GM18861 (cell line): Measurements from ENCODE around the gene CRIP1.
A peak's percentile ranks its signal among the peaks of the same experiment; 100 is the strongest.

Experiments
- ATAC-seq: cut with Tn5 transposase; IDR thresholded peaks from one replicate; pipeline ENCODE4 v1.9.1; 2021; ENCODE audit not compliant: unreplicated experiment

The CRIP1 gene

DNA sequence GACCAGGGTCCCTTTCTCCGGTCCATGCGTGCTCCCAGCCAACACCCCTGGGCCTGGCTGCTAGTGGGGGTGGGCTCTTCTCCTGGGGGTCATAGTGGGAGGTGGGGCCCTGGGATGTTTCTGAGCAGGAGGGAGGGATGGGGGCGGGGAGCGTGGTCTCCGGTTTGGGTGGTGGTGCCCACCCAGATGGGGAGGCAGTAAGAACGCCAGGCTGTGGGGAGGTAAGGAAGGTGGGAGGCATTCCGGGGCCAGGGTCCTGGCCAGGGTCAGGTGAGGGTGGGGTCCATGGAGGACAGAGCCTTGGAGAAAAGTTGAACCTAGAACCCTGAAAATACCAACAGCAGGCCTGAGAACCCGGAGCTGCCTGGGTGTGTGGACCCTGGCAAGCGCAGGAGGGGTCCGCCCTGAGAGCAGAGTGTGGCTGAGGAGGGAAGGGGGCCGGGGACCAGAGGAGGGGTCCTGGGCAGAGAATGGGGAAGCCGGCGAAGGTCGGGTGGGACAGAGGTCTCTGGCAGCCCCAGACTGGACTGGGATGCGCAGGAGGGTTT is 6.4 kb upstream of the CRIP1 start:
- no peak for ATAC-seq

- ATAC-seq, result peak; percentile 40
Observed at GRCh38 chr14:105480807-105481801, 5.6 kb upstream of the CRIP1 start.

DNA sequence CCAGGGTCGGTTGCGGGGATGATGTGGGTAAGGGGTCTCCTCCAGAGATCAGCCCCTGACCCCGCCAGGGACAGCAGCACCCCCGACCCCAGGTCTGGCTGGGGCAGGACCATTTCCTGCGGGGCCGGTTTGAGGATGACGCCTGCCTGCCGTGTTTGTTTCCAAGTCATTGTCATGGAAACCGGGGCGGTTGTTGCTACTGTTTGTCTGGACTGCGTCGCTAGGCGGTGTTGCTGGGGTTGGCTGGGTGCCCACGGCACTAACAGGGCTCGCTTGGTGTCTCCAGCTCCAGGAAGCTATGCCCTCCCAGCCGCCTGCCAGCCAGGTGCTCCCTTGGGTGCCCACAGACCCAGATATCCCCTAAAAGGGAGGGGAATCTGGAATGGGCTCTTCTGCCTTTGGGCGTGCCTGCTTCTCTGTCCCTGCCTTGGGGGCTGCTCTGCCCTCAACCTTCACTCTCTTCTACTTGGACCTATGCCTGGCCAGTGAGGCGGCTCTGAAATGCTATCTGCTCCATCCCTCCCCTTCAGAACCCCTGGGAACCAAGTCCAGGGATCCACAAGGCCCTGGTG is 4.7 kb upstream of the CRIP1 start:
- peak; percentile 58 for ATAC-seq

DNA sequence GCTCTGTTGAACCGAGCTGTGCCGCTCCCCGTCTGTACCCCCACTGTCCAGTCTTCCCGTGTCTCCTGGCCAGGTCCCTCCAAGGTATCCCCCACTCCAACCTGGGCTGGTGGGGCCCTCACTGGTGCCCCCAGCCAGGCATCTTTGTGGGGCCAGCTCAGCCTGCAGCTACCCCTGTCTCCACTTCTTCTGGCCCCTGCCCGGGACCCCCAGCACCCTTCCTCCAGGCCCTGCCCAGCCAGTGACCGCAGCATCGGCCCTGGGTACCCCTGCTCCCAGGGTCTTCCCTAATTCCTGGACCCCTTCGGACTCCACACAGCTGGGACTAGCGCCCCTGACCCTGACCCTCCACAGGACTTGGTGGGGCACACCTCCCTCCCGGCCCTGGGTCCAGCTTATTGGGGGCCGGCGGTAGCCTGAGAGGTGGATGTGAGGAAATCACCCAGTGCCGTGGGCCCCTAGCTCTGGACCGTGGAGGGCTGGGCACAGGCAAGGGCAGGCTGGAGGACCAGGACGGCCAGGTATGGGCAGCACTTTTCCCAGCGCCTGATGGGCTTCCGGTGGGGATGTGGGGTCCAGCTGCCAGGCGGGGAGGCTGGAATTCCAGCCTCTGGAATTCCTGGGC is 4.1 kb upstream of the CRIP1 start:
- no peak for ATAC-seq

DNA sequence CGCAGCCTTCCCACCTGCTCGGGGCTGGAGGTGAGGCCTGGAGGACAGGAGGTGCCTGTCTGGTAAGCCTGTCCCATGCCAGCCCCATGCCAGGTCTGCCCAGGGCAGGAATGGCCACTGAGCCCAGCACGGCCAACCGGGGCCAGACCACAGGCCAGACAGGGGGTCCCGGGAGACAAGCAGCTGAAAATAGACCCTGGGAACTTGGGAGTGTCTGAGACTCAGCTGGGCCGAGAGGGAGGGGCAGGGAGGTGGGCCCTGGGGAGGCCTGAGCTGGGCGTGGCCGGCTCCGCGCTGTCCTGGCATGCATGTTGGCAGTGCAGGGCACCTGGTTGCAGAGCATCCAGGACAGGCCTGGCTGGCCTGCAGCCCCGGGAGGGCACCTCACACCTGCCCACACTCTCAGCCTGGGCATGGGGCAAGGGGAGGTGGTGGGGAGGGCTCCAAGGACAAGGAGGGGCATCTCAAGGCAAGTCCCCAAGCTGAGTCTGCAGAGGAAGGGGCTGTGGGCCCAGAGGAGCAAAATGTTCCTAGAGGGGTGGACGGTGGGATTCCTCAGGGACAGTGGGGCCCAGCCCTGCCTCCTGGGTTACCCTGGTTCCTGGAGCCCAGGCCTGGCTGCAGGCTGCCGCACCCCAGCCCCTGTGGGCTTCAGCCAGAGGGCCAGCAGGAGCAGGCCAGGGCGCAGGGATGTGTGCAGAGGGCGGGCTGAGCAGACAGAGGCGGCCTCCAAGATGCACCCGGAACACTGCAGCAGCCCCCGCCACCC is 3.2 kb upstream of the CRIP1 start:
- no peak for ATAC-seq

DNA sequence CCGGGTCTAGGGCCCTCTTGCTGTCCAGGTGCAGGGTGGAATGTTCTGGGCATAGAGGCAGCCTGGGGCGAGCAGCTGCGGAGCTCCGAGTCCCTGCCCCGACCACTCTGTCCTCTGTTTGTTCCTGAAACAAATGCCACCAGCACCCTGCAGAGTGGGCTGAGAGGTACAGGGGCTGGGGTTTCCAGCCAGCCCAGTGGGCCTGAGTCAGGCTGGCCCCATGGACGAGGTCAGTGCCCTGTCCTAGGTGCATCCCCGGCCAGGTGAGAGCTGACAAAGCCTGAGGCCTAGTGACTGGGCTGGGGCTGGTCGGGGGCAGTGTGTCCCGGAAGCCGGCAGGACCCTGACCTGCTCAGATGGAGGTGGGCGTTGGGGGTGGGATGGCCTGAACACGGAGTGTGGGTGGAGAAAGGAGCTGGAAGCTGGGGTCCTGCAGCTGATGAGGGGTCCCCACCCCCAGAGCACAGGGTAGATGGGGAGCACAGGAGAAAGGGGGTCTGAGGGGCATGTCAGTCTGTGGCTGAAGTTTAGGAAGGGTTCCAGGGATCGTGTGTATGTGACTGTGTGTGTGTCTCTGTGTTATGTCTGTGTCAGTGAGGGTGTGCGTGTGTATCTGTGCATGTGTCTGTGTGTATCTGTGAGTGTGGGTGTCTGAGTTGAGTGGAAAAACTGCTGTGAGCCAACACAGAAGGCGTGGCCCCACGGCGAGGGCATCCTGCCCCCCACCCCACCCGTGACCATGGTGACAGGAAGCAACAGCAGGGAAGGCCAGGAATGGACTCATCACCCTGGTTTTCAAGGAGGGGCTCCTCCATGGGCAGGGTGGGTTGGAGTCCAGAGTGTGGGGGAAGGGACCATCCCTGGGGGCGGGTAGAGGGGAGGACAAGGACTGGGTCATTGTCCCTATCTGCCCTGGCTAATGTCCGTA is 2.4 kb upstream of the CRIP1 start:
- no peak for ATAC-seq

GRCh38 chr14:105484997-105485393 is 1.7 kb upstream of the CRIP1 start:
- no peak for ATAC-seq

DNA sequence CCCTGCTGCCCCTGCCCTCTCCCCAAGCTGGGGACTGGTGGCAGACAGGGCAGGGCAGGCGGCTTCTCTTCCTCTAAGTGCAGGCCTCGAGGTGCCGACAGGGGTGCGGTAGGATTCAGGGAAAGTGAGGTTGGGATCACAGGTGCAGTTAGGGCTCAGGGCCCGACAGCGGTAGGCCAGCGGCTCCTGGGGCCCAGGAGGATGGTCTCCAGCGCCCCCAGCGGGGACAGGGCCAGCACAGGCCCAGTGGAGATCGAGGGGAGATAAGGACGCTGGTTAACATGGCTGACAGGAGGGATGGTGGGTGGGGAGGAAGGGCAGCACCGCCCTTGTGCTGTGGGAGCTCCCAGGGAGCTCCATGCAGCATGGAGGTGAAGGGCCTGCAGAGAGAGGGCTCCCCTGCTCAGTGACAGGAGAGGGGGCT is 935 bp upstream of the CRIP1 start:
- ATAC-seq, result no peak

- ATAC-seq, result no peak
Observed at GRCh38 chr14:105486974-105487448, 325 bp downstream of the CRIP1 start.

DNA sequence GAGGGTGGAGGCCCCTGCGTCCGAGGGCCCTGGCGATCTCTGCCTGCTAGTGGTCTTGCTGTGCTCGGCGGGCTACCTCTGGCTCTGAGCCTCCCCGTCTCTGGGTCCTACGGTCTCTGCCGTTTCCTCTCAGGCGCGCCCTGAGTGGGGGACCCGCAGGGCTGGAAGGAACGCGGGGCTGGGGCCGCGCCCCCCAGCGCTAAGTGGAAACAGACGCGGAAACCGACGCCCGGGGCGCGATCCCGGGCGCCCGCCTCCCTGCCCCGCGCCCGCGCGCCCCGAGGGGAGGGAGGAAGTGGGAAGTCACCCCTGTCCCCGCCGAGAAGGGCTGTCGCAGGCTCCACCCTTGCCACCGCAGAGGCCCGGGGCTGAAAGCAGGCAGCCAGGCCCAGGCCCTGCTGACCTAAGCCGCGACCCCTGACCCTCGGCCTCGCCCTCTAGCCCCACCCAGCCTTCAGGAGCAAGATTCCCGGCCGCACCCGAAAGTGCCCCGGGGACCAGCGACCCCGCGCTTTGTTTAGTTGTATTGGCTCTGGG is 831 bp downstream of the CRIP1 start:
- ATAC-seq, result no peak

GRCh38 chr14:105487986-105488777 is 1.5 kb downstream of the CRIP1 start:
- no peak for ATAC-seq

DNA sequence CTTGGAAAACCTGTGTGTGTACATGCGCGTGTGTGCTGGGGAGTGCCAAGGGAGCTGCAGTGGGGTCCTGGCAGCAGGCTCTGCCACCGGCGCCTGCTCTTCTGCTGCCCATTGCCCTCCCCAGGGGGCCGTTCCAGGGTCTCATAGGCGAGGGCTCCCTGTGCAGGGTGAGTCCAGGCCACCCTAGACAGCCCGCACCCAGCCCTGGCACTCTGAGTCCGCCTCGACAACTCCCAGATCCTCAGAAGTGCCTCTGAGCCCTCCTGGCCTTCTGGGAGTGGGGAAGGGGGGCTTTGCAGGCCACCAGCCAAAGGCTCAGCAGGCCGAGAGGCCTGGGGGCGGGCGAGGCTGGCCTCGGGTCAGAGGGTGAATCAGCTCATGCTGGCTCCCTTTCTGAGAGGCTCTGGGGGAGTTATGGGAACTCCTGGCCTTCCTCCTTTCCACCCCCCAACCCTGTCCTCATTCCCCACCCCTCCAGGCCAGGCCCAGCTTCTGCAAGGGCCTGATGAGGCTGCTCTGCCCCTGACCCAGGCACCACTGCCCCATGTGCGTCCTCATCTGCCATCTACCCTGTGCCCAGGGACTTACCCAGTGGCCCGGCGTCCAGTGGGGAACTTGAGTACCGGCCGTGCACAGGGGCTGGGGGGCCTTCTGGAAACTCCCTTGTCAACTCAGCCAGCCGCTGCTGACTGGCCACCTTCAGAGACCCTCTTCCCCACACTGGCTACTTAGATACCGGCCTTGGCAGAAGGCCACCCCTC is 2.3 kb downstream of the CRIP1 start:
- ATAC-seq, result no peak

DNA sequence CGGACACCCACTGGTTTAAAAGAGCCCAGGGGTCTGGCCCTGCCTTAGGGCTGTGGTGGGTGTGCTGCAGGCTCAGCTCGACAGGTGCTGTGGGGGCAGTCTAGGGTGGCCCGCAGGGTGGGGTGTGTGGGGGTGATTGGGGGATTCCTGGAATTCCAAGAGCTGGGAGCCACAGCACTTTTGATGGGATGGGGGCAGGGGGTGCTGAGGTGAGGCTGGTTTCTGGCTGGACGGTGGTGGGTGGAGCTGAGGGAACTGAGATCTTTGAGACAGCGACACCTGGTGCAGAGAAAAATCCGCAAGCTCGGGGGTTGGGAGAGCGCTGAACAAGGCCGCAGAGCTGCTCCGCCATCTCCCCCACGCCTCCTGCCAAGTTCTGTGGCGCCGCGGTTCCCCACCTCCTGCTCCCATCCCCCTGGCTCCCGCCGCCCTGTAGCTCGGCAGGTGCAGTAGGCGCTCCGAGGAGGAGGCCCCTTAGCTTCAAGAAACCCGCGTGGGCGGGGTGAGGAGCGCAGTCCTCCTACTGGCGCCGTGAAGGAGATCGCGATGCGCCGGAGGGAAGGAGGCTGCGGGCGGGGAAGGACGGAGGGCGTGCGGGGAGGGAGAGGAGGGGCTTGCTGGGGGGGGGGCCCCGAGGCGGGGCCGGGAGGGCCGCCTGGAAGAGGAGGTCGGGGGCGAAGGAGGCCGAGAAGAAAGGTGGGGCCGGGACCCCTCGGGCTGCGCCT is 3.0 kb downstream of the CRIP1 start:
- ATAC-seq, result no peak

GRCh38 chr14:105490267-105490571 is 3.5 kb downstream of the CRIP1 start:
- ATAC-seq, result peak; percentile 0

- ATAC-seq, result peak; percentile 59
Observed at GRCh38 chr14:105490572-105491365, 4.1 kb downstream of the CRIP1 start, which contains the start of gene TEDC1. Gene TEDC1 (plus strand): TSS chr14:105491246. CDS start chr14:105491376, 130 bp downstream.

DNA sequence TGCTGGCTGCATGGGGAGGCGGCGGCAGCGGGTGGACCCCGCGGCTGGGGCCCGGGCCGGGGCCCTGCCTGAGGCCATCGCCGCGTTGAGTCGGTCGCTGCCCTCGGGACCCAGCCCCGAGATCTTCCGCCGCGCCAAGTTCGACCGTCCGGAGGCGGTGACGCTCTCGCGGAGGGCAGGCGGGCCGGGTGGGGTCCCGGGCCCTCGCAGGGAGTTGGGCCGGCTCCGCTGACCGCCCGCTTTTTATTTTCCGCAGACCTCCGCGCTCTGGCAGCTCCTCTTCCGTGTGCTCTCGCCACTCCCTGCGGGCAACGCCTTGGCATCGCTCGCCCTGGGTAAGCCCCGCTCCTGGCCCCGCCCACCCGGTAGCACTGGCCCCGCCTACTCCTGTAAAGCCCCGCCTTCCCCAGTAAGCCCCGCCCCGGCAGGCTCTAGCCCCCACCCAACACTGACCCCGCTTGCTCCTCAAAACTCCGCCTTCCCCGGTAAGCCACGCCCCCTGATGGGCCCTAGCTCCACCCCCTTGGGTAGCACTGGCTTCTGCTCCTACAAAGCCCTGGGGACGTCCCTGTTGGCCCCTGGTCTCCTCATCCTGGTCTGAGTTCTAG is 4.8 kb downstream of the CRIP1 start:
- no peak for ATAC-seq
